ENCODE data around the gene CR2.
A peak's percentile ranks its signal among the peaks of the same experiment; 100 is the strongest.
"Not testable (repeated sequence)": the region's sequence is repeated elsewhere in the genome, so short reads cannot be mapped to it uniquely, and the experiment has no call there.

Gene CR2

DNA sequence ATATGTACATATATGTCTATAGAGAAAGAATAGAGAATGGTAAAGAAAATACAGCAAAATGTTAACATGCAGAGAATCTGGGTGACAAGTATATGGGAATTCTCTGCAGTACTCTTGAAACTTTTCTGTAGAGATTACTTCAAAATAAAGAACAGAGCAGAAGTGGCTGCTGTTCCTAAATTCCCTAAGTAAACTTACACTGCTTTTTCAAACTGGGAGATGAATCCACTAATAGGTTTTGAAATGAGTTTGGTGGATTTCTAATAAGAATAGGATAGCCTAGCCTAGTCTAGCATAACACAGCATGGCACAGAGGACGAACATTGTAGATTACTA lies 450 bp upstream of the CR2 start:
- DNase-seq: no peak

DNA sequence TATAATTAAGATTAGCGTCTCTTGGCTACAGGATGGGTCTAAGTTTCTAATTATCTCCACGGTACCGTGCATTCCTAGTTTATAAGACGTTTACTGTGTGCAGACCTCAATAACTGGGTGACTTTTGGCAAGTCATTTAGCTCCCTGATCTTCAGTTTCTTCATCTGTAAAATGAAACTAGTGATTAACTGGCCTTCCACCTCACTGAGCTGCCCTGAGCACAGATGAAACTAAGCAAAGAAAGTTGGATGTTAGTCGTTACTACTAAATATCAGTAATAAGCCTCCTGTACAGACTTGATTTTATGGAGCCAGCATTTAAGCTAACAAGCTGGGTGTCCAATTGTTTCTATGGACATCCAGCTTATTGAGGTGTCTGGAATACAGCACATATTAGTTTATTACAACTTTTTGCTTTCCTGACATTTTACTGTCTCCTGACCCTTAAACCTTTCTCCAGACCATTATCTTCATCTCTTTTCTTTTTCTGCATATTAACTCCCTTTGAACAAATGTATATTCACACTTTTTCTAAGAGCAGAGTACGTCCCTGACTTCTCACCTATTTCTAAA lies 1.1 kb downstream of the CR2 start:
- no peak for DNase-seq

DNA sequence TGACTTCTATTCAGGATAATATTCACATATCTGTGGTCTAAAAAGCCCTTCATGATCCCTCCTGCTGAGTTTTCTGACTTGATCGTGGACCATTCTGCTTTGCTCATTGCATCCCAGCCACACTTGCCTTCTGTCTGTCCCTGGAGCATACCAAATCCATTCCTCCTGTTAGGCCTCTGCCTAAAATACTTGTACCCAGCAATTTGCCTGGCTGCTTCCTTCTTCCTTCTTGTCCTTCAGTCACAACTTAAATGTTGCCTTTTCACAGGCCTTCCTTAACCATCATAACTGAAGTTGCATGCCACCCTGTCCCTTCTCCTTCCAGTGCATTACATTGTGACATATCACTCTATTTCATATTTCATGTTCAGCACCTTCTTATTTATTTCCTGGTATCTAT lies 4.3 kb downstream of the CR2 start:
- DNase-seq: no peak

DNA sequence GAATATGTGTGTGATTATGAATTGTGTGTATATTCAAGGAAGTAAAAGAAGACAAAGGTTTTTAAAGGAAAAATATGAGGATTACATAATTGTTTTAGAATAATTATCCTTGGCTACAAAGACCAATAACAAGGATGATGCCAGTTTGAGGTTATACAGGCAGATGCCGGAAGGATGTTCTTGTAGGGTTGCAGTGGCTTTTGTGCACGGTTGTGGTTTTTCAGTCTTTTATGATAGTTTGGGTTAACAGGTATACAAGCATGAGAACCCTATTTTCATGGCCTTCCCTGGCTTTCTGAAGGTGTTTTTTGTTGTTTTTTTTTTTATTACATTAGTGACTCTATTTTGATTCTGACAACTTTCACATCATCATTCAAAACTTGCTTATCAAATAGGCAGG lies 4.9 kb downstream of the CR2 start:
- DNase-seq: peak; percentile 35

DNA sequence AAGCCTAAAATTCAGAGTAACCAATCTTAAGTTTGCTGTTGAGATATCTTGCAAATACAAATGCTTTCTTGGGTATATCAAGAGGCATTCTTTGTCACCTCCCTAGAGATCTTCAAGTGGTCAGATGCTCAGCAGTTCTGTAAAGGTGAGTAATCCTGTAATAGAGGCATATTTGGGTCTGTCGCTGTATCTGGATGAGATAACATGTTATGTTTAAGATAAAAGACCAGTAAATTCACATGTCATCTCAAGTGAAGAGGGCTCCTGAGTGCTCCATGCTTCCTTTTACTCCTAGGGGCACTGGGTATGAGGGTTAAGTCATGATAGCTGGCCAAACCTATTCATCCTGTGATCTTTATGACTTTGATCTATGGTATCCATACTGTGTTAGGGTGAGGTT lies 7.5 kb downstream of the CR2 start:
- no peak for DNase-seq

DNA sequence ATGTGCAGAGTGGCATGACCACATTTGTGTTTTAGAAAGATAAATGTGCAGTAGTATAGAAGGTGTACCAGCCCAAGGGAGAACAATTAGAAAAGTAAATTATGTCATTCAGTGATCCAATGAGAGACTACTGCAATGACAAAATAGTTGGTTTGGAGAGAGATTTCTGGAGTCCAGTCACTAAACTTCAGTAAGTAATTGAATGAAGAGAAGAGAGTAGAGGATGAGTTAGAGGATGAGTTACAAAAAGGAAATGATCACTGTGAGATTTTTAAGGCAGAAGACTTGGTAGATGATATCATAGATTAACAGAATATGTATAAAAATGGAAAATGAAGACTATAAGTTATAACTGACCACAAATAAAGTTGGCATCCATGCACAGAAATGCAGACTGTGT lies 8.4 kb downstream of the CR2 start:
- DNase-seq: no peak

DNA sequence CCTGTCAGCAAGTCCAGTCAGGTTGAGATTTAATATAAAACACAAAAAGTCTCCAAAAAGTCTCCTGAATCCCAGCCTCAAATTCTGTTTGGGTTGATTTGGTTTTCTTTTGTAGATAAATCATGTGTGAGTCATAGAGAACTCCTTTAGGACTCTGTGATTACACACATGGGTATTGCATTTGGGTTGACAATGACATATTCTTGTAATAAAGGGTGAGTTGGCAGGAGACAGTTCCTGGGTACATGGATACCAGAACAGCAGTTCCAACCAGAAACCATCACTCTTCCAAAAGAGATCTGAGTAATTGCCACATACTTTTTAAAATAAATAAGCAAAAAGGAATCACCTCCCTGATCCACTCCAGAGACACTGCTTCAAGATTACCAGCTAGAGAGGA lies 8.9 kb downstream of the CR2 start:
- DNase-seq: no peak

DNA sequence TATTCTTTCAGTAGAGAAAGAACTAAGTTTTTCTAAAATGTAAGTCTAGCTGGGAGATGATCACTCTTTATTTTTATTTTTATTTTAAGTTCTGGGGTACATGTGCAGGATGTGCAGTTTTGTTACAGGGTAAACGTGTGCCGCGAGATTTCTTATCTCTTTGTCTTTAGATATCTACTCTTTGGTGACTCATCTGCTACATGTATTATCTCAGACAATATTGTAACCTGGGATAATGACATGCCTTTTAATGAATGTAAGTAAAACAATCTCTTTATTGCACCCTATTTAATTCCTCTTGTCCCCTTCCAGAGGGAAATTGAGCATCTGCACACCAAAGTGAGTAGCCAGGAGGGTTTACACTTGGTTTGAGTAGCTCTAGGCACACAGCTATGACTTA lies 9.4 kb downstream of the CR2 start:
- DNase-seq: no peak

DNA sequence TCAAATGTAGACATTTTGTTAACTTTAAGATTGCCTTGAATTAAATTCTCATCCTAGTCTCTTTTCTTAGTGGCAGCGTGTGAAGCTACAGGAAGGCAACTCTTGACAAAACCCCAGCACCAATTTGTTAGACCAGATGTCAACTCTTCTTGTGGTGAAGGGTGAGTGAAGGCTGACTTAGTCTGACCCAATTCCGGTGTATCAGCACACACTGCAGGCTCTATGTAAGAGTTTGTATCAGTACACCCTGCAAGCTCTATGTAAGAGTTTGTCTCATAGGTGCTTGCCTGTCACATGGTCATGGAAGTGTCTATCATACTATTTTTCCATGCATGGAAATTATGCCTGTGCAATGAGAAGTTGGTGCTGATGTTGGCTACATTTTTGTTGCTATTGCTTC lies 16.8 kb downstream of the CR2 start:
- DNase-seq: no peak

DNA sequence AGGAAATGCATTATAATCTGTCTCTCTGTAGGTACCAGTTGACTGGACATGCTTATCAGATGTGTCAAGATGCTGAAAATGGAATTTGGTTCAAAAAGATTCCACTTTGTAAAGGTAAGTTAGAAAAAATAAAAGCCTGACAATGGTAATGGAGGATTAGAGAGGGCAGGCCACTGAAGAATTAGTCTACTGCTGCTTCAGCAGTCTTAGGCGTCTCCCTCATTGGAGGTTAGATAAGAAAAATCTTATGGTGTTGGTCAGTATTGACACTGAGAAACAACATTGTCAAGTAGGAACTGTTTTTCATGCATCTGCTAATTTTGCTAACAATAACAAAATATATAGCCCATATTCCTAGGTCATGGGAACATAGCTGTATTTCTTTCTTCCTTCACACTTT lies 20.1 kb downstream of the CR2 start:
- no peak for DNase-seq

DNA sequence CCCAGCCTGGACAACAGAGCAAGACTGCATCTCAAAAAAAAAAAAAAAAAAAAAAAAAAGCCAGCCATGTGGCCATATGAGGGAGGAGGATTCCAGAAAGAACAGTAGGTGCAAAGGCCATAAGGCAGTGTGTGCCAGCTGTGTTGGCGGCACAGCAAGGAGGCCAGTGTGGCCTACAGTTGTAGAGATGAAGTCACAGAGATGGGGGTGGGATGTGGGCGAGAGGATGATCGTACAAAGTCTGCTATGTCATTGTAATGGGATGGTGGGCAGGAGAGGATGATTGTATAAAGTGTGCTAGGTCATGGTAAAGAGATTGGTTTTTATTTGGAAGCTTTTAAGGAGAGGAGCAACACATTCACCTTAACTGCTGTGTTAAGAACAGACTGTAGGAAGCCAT lies 32.1 kb downstream of the CR2 start:
- DNase-seq: no peak

DNA sequence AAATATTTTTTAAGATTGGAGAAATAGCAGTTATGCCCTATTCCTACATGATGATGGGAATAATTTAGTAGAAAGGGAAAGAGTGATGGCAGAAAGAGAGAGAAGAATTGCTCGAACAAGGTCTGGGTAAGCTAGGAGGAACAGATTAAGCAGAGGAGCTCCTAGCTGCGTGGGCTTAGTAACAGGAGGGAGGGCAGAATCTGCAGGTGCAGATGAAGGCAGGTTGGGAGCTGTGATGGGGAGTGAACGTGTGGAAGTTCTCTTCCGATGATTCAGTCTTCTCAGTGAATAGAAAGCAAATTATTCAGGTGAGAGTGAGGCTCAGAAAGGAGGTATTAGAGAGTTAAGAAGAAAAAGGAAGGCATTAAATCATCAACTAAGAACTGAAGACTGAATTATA lies 33.5 kb downstream of the CR2 start:
- no peak for DNase-seq

DNA sequence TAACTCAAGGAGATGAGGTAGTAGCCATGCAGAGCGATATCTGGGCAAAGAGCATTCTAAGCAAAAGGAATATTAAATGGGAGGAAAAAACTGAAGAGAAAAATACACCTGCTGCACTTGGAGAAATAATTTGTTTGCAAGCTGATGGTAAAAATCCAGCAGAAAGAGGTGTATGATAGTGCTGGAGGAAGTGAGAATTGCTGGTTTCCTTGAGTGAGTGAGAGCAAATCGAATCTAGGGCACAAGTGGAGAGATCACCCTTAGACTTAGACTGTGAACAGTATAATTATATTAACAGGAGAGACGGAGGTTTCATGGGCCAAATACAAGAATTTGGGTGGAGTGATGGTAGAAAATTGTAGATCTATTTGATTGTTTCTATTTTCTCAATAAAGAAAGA lies 39.1 kb downstream of the CR2 start:
- no peak for DNase-seq

DNA sequence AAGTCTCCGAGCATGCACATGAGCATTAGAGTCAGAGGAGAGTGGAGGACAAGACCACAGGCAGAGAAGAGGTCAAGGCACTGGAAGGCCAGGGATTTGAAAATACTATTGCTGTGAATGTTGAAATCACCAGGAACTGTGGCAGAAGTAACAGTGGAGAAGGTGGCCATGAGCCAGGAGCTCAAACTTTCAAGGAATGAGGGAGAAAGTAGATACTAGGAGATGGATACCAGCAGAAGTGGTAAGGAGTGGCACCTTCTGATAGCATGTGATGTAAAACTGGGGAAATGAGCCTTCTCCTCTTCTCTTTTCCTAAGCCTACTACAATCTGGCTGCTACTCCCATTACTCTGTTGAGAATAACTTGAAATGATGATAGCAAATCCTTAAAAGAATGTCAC lies 40.0 kb downstream of the CR2 start:
- DNase-seq: no peak

DNA sequence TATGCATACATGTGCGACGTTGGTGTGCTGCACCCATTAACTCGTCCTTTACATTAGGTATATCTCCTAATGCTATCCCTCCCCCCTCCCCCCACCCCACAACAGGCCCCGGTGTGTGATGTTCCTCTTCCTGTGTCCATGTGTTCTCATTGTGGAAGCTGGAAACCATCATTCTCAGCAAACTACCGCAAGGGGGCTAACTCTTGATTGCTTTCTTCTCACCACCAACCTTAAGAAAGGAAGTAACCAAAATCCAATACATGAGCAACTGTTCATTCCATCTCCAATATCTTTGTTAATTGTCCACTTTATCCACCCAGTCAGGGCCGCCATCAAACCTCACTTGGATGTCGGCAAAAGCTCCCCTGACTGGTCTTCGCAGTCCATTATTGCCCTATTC lies 41.2 kb downstream of the CR2 start:
- DNase-seq: not testable (repeated sequence)

DNA sequence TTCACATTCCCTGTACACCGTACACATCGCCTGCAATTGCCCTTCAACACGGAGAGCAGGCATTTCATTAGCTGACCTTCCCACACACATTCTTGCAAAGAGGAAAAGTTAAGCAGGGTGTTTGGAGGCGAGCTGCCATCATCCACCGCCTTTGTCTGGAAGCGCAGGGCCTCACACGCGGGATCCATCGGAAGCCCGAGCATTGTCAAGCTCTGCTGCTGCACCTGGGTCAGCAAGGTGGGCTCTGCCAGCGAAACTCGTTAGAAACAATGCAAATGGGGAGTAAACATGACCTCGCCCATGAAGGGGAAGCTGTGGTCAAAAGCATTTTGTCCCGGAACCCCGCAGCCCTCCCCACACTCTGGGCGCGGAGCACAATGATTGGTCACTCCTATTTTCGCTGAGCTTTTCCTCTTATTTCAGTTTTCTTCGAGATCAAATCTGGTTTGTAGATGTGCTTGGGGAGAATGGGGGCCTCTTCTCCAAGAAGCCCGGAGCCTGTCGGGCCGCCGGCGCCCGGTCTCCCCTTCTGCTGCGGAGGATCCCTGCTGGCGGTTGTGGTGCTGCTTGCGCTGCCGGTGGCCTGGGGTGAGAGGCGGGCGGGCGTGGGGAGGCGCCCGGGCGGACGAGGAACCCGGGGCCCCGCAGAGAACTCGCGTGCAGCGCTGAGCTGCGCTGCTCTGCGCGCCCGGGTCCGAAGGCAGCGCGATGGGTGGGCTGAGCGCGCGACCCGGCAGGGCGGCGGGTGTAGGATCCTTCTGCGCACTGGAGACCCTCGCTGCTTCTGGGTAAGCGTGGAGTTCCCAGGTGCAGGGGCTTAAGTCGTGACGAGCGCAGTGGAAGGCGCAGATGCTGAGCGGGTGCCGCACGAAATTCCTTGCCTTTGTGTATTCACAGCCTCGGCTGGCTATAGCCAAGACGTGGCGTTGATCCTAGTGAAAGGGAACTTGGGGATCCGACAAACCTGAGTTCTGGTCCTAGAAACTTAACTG lies 42.0 kb downstream of the CR2 start, which contains the start of gene CR1:
Gene CR1, plus strand, starts transcription at position 357 of the 992 bp plus-strand sequence. Its CDS starts 111 bp downstream, at position 468.
- peak; percentile 37 for DNase-seq

DNA sequence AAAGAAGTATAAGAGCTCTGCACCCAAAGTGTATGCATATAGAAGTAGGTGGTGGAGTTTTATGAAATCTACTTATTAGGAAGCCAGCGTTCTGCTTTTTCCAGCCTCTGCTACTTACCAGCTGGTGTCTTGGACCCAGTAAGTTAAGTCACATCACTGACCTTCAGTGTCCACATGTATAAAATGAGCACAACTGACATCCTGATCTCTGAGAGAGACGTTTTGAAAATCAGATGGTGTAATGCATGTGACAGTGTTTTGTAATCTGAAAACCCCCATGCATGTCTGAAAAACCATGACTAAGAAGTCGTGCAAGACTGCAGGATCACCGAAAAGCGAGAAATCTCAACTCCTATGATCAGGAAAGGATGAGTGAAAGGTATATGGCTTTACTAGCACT lies 43.8 kb downstream of the CR2 start:
- DNase-seq: no peak

DNA sequence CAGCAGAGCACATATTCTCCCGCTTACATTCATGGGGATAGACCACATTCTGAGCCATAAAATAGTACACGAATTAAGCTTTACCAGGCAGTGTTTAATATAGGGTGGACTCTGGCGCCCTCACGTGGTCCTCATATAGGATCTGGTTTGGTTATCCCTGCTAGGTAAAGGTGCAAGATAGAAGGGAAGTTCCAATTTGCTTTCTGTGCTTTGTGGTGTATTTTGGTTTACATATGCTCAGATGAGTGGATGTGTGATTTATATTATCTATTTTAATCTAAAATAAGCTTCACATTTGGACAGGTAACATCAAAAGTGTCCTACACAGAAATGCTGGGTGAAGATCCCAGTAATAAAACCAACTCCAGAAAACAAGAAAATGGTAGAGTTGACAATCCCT lies 45.4 kb downstream of the CR2 start:
- peak; percentile 68 for DNase-seq

DNA sequence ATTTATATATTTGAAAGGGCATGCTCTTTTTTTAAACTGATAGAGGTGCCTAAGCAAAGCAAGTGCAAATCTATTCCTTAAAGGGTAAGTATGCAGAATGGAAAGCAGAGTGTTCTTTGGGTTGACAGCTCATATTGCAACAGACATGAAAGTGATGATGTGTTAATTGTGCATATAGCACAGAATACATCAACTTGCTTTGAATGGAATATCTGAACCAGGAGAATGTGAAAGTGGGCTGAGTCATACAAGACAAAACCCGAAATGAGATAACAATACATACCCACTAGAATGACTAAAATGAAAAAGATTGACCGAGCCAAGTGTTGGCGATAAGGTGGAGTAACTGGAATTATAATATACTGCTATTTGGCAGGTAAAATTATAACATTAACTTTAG lies 46.2 kb downstream of the CR2 start:
- DNase-seq: no peak

DNA sequence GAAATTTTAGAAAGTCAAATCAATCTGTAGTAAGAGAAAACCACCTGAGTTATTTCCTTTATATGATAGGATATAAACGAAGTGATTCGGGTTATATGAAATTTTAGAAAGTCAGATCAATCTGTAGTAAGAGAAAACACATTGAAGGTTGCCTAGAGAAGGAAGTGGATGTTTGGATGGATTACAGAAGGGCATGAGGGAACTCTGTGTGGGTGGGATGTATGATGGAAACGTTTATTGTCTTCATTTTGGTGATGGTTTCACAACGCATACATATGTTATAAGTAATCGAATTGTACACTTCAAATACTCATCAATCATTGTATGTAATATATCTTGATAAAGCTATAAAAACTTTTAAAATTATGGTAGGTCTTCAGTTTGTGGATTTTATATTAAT lies 46.9 kb downstream of the CR2 start:
- DNase-seq: no peak

DNA sequence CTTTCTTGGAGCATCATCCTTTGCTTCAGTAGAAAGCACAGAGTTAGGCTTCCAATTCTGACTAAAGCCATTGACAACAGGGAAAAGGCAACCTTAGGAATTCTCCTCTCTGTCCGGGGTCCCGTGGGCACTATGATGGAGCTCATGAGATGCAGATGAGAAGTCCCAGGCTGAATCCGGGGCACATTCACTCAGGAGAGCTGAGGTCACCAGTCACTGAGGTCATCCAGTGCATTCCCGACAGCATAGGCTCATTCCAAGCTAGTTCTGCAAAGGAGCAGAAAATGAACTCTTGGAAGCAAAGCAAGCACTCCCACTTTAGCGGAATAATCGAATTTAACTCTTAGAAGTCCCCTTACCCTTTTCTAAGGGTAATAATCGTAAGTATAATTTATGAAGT lies 48.6 kb downstream of the CR2 start:
- DNase-seq: no peak

DNA sequence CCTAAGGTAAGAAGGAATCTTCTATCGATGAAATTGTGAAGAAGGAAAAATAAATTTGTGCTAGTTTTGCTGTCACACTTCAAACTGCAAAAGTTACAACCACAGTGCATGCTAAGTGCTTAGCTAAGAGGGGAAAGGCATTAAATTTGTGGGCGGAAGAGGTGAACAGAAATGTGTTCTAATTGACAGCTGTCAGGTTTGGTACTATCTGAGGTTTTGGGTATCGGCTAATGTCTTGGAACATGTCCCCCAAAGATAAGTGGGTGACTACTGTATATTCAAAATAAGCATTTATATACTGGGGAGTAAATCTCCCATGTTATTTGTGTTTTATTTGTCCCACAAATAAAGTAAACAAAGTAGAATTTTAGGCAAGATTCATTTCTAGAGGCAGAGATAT lies 49.8 kb downstream of the CR2 start:
- no peak for DNase-seq

DNA sequence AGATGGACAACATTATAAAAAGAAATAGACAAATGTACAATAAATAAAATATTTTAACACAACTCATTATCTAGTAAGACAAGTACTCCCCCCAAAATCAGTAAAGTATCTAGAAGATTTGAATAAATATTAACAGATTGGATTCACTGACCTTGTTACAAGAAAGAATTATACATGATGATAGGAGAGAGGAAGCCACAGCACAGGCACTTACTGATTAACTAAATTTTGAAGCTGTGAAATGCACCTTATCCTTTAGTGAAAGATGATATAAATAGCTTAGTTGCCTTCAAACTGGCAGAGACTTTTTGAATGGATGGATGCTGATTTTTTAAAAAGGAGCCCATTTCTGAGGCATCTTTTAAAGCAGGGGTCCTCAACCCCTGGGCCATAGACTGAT lies 50.3 kb downstream of the CR2 start:
- DNase-seq: no peak

DNA sequence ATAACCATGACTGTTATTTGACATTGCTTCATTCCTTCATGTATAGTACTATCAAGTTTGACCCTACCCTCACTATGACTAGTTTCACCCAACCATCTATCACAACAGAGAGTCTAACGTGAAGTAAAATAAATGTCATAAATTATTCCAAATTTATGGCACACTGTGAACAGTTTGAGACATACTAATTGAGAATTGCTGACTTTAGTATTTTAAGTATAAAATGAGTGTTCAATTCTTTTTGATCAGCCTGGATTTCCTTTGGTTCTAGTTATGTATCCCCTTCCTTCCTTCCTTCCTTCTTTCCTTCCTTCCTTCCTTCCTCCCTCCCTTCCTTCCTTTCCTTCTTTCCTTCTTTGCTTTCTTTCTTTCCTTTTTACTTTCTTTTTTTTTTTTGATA lies 56.3 kb downstream of the CR2 start:
- no peak for DNase-seq

DNA sequence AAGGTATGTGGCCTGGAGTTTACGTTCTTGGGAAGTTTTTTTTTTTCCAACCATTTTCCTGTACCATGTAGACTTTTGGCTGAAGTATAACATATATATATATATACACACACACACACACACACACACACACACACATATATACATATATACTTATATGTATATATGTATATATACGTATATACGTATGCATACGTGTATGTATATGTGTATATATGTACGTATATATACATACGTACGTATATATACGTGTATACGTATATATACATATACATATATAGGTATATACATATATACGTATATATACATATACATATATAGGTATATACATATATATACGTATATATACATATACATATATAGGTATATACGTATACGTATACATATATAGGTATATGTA lies 60.8 kb downstream of the CR2 start:
- DNase-seq: no peak
